ENCODE measurements around the gene ATG9B.

- TF ChIP-seq CTCF (IDR thresholded peaks at IDR 0.05; ENCODE audit: insufficient read depth, low read length) (no peak), REST (IDR thresholded peaks at IDR 0.05; ENCODE audit: insufficient replicate concordance, low read depth) (no peak)
These were observed 8.9 kb upstream of the ATG9B start for GRCh38 chr7:151032936-151033863.

All from HL-60 (cell line).